Ectodermal cell (in vitro differentiated cells): ENCODE measurements around the gene SYNRG.
"Not testable (repeated sequence)": the region's sequence is repeated elsewhere in the genome, so short reads cannot be mapped to it uniquely, and the experiment has no call there.

Experiments
- H3K27ac ChIP-seq: 2 replicates; pipeline ENCODE4 v1.7.0; 2013; ENCODE audit warnings: mild to moderate bottlenecking, low read depth, low read length; ENCODE audit not compliant: insufficient read depth, poor library complexity, severe bottlenecking
- H3K27me3 ChIP-seq: 2 replicates; pipeline ENCODE4 v1.7.0; 2013; ENCODE audit warnings: mild to moderate bottlenecking, low read length; ENCODE audit not compliant: insufficient read depth, control insufficient read depth, poor library complexity, severe bottlenecking
- H3K36me3 ChIP-seq: one replicate; pipeline ENCODE4 v1.7.0; 2013; ENCODE audit warnings: low read length; ENCODE audit not compliant: control insufficient read depth, insufficient read depth
- H3K4me1 ChIP-seq: one replicate; pipeline ENCODE4 v1.7.0; 2013; ENCODE audit warnings: low read length; ENCODE audit not compliant: control insufficient read depth, insufficient read depth
- H3K4me3 ChIP-seq: 2 replicates; pipeline ENCODE4 v1.7.0; 2013; ENCODE audit warnings: low read depth, low read length, control low read depth; ENCODE audit not compliant: insufficient read depth
- H3K9me3 ChIP-seq: 2 replicates; pipeline ENCODE4 v1.7.0; 2013; ENCODE audit warnings: mild to moderate bottlenecking, low read length, moderate library complexity; ENCODE audit not compliant: control insufficient read depth
- WGBS, 2 experiments: methylation state at CpG; one replicate each; pipeline ENCODE4 v1.1.7; 2013; ENCODE audit warnings: missing lambda C conversion rate in 2 of 2; 5-methylcytosine and 5-hydroxymethylcytosine counted together

The SYNRG gene

GRCh38 chr17:37520174-37520573 is 89.0 kb downstream of the SYNRG start:
- Histone ChIP-seq H3K27ac (no peak overlapping the region), H3K27me3 (no peaks in the 10 kb centered on the region), H3K4me1 (no peaks in the 10 kb centered on the region), H3K9me3 (no peaks in the 10 kb centered on the region), H3K36me3 (peaks cover 10% of the 10 kb centered on the region), H3K4me3 (no peak overlapping the region)
- WGBS, 2 experiments = 83 to 90% methylated on average over 8 of the region's 8 CpGs

GRCh38 chr17:37519251-37519985 is 89.8 kb downstream of the SYNRG start:
- no peaks in the 10 kb centered on the region for H3K27me3 ChIP-seq
- H3K9me3 ChIP-seq = no peaks in the 10 kb centered on the region
- H3K36me3 ChIP-seq = peaks cover 7% of the 10 kb centered on the region
- no peak overlapping the region for H3K4me3 ChIP-seq
- 83 to 94% methylated on average over 4 to 5 of the region's 5 CpGs for WGBS, 2 experiments
- no peak overlapping the region for H3K27ac ChIP-seq
- no peaks in the 10 kb centered on the region for H3K4me1 ChIP-seq

GRCh38 chr17:37518826-37519225 is 90.4 kb downstream of the SYNRG start:
- 91 to 94% methylated on average over 8 of the region's 8 CpGs for WGBS, 2 experiments

GRCh38 chr17:37517881-37518280 is 91.3 kb downstream of the SYNRG start:
- Histone ChIP-seq H3K27ac (no peak overlapping the region), H3K9me3 (no peaks in the 10 kb centered on the region), H3K4me3 (no peak overlapping the region), H3K4me1 (no peaks in the 10 kb centered on the region), H3K36me3 (peaks cover 10% of the 10 kb centered on the region), H3K27me3 (no peaks in the 10 kb centered on the region)
- 97 to 98% methylated on average over 4 of the region's 4 CpGs for WGBS, 2 experiments

More at GRCh38 chr17:37518826-37519225, 90.4 kb downstream of the SYNRG start:
- Histone ChIP-seq H3K4me3 (no peak overlapping the region), H3K27ac (no peak overlapping the region), H3K27me3 (no peaks in the 10 kb centered on the region), H3K9me3 (no peaks in the 10 kb centered on the region), H3K36me3 (peaks cover 9% of the 10 kb centered on the region), H3K4me1 (no peaks in the 10 kb centered on the region)

GRCh38 chr17:37516127-37516571 is 93.1 kb downstream of the SYNRG start:
- no peaks in the 10 kb centered on the region for H3K27me3 ChIP-seq
- 94 to 98% methylated on average over 5 to 6 of the region's 6 CpGs for WGBS, 2 experiments
- H3K27ac ChIP-seq = no peak overlapping the region
- peaks cover 10% of the 10 kb centered on the region for H3K36me3 ChIP-seq
- no peaks in the 10 kb centered on the region for H3K9me3 ChIP-seq
- no peaks in the 10 kb centered on the region for H3K4me1 ChIP-seq
- no peak overlapping the region for H3K4me3 ChIP-seq

GRCh38 chr17:37513711-37514110 is 95.5 kb downstream of the SYNRG start:
- Histone ChIP-seq H3K36me3 (peaks cover 3% of the 10 kb centered on the region), H3K27me3 (no peaks in the 10 kb centered on the region), H3K4me1 (no peaks in the 10 kb centered on the region), H3K9me3 (no peaks in the 10 kb centered on the region), H3K4me3 (no peak overlapping the region), H3K27ac (no peak overlapping the region)
- 95 to 96% methylated on average over 10 of the region's 10 CpGs for WGBS, 2 experiments

GRCh38 chr17:37512442-37513068 is 96.7 kb downstream of the SYNRG start:
- Histone ChIP-seq H3K36me3 (peaks cover 3% of the 10 kb centered on the region), H3K27ac (no peak overlapping the region), H3K4me1 (no peaks in the 10 kb centered on the region), H3K27me3 (no peaks in the 10 kb centered on the region), H3K4me3 (no peak overlapping the region), H3K9me3 (no peaks in the 10 kb centered on the region)
- 91% methylated on average over 24 of the region's 24 CpGs for WGBS, 2 experiments

GRCh38 chr17:37511642-37512041 is 97.6 kb downstream of the SYNRG start:
- not testable (repeated sequence) for H3K27me3 ChIP-seq, H3K27ac ChIP-seq, H3K9me3 ChIP-seq, H3K36me3 ChIP-seq, H3K4me3 ChIP-seq, H3K4me1 ChIP-seq
- 92 to 100% methylated on average over 1 of the region's 1 CpG for WGBS, 2 experiments

- no peaks in the 10 kb centered on the region for H3K9me3 ChIP-seq
- no peaks in the 10 kb centered on the region for H3K27me3 ChIP-seq
- H3K27ac ChIP-seq = no peak overlapping the region
- no peaks in the 10 kb centered on the region for H3K4me1 ChIP-seq
- 92 to 94% methylated on average over 17 of the region's 17 CpGs for WGBS, 2 experiments
- peaks cover 3% of the 10 kb centered on the region for H3K36me3 ChIP-seq
- no peak overlapping the region for H3K4me3 ChIP-seq
These were observed 99.2 kb downstream of the SYNRG start for GRCh38 chr17:37510056-37510455.

- H3K9me3 ChIP-seq = no peaks in the 10 kb centered on the region
- WGBS, 2 experiments = 94% methylated on average over 9 of the region's 9 CpGs
- no peaks in the 10 kb centered on the region for H3K27me3 ChIP-seq
- no peak overlapping the region for H3K27ac ChIP-seq
- no peak overlapping the region for H3K4me3 ChIP-seq
- no peaks in the 10 kb centered on the region for H3K36me3 ChIP-seq
- no peaks in the 10 kb centered on the region for H3K4me1 ChIP-seq
These were observed 102.1 kb downstream of the SYNRG start for GRCh38 chr17:37507111-37507510.
